Measurements from ENCODE around the gene FCRL4.

- TF ChIP-seq CTCF (conservative IDR thresholded peaks at IDR 0.05; ENCODE audit: low read depth, low read length) = no peak
- TF ChIP-seq POLR2A (IDR thresholded peaks at IDR 0.05; ENCODE audit: low read depth, low read length) = no peak
- TF ChIP-seq NFE2L2 (IDR thresholded peaks at IDR 0.05; ENCODE audit: low read depth, low read length) = no peak
- no peak for TF ChIP-seq USF2 (IDR thresholded peaks at IDR 0.05; ENCODE audit: low read depth, low read length)
- TF ChIP-seq ELK1 (IDR thresholded peaks at IDR 0.05; ENCODE audit: borderline replicate concordance, low read depth, low read length) = no peak
- TF ChIP-seq SMC3 (IDR thresholded peaks at IDR 0.05; ENCODE audit: low read depth, low read length) = no peak
- TF ChIP-seq MXI1 (IDR thresholded peaks at IDR 0.05; ENCODE audit: borderline replicate concordance, low read depth, low read length) = no peak
- TF ChIP-seq CHD1 (IDR thresholded peaks at IDR 0.05; ENCODE audit: low read depth, low read length) = no peak
- TF ChIP-seq CEBPB (IDR thresholded peaks at IDR 0.05; ENCODE audit: low read depth, low read length) = no peak
- no peak for TF ChIP-seq MAFK (IDR thresholded peaks at IDR 0.05; ENCODE audit: low read depth, low read length)
- TF ChIP-seq RAD21 (IDR thresholded peaks at IDR 0.05; ENCODE audit: low read length) = no peak
- no peak for TF ChIP-seq BHLHE40 (IDR thresholded peaks at IDR 0.05; ENCODE audit: low read depth, low read length)
- TF ChIP-seq RFX5 (IDR thresholded peaks at IDR 0.05; ENCODE audit: low read depth, low read length) = no peak
- no peak for TF ChIP-seq MAZ (IDR thresholded peaks at IDR 0.05; ENCODE audit: borderline replicate concordance, low read depth, low read length)
Measured at GRCh38 chr1:157540852-157541251, 57.0 kb downstream of the FCRL4 start.

All from IMR-90 (cell line).